ENCODE measurements around the gene ARMC6. TPM values are rescaled to one million over a fixed set of nuclear protein-coding genes. Genes with fewer than 3 reads are reported as not detected.
A peak's percentile ranks its signal among the peaks of the same experiment; 100 is the strongest.

The ARMC6 gene
- total RNA-seq, 6 experiments from 2014 or later = 19.3 to 64.8 (median 41.4) TPM

DNA sequence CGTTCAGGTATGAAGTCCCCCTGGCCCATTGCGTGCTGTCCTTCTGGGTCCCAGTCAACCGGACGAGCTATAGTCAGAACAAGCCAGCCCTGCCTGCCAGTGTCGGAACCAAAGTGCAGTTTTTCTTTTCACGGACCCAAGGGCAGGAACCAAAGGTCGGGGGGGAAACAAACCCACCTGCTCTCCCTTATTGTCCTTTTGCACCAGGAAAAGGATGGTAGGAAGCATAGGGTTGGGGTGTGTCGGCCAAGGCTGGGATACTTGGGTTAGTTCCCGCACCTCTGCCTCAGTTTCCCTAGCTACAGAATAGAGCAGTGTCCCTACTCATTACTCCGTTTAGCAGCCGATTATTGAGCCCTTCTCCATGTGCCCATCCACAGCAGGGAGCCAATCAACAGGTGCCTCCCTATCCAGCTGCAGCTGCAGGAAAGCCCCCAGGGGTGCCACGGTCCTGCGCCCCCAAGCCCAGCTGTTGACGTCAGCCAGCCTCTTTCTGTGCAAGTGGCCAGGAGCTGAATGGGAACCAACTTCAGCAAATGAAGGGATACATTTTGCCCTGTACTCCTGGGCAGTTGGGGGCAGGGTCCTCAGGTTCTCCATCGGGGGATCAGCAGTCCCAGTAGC, 21.0 kb downstream of the ARMC6 start:
- 12% methylated on average over 4 of the region's 15 CpGs for WGBS (ENCODE audit: insufficient coverage, low coverage, low lambda C conversion rate, missing lambda C conversion rate)
- intact Hi-C loops (cut with DNase I) = loop anchor here (10.0 kb wide), 1 partner anchor 60 kb away; no protein-coding TSS in a partner anchor
- Histone ChIP-seq H3K4me1 (peaks cover 0 to 44% (median 9%) of the 10 kb centered on the region in 4 donors), H3K27ac (peak overlapping the region in 1 of 3 donors; percentile 57), H3K27me3 (no peaks in the 10 kb centered on the region), H3K36me3 (peaks cover 0 to 15% (median 7%) of the 10 kb centered on the region in 4 donors), H3K4me3 (peak overlapping the region in 1 of 3 donors; percentile 44), H3K9me3 (no peaks in the 10 kb centered on the region)
- peak in 1 of 4 donors; percentile 4 for ATAC-seq
- DNase-seq = no peak
- TF ChIP-seq POLR2A (IDR thresholded peaks at IDR 0.05) = no peak
- no peak for TF ChIP-seq CTCF (IDR thresholded peaks at IDR 0.05)

DNA sequence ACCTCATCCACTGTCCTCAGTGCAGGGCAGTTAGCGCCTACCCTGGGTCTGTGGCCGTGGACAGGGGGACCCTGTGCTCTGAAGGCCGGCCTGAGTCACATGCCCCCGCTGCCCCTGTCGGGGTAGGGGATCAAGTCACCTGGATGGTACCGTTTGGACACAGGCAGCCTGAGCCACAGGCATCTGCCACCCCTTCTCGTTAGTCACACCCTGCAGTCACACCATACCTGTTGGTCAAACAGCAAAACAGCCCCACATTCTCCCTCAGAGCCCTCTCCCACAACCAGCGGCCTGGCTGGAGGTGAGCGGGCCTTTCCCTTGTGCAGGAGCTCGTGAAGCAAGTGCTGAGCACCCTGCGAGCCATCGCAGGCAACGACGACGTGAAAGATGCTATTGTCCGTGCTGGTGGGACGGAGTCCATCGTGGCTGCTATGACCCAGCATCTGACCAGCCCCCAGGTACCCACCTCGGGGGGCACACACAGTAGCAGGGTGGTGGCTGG, 21.6 kb downstream of the ARMC6 start:
- no peak overlapping the region for H3K27ac ChIP-seq
- intact Hi-C loops (cut with DNase I) = loop anchor here (10.0 kb wide), 1 partner anchor 60 kb away; no protein-coding TSS in a partner anchor
- TF ChIP-seq POLR2A (IDR thresholded peaks at IDR 0.05) (no peak), CTCF (IDR thresholded peaks at IDR 0.05) (no peak)

GRCh38 chr19:19055701-19056100, 22.3 kb downstream of the ARMC6 start:
- ATAC-seq (no peak), DNase-seq (no peak)
- Histone ChIP-seq H3K4me3 (no peak overlapping the region), H3K27ac (no peak overlapping the region), H3K27me3 (no peaks in the 10 kb centered on the region), H3K4me1 (peaks cover 0 to 49% (median 11%) of the 10 kb centered on the region in 4 donors), H3K9me3 (no peaks in the 10 kb centered on the region), H3K36me3 (peaks cover 0 to 15% (median 7%) of the 10 kb centered on the region in 4 donors)
- TF ChIP-seq CTCF (IDR thresholded peaks at IDR 0.05) (no peak), POLR2A (IDR thresholded peaks at IDR 0.05) (no peak)
- intact Hi-C loops (cut with DNase I) = loop anchor here (10.0 kb wide), 1 partner anchor 59 kb away; no protein-coding TSS in a partner anchor
- 51% methylated on average over 5 of the region's 13 CpGs for WGBS (ENCODE audit: insufficient coverage, low coverage, low lambda C conversion rate, missing lambda C conversion rate)

More for the DNA sequence above, 21.6 kb downstream of the ARMC6 start:
- H3K9me3 ChIP-seq = no peaks in the 10 kb centered on the region
- no peak for DNase-seq
- WGBS (ENCODE audit: insufficient coverage, low coverage, low lambda C conversion rate, missing lambda C conversion rate) = 53% methylated on average over 6 of the region's 19 CpGs
- peaks cover 0 to 48% (median 11%) of the 10 kb centered on the region in 4 donors for H3K4me1 ChIP-seq
- H3K4me3 ChIP-seq = no peak overlapping the region
- no peak for ATAC-seq
- H3K27me3 ChIP-seq = no peaks in the 10 kb centered on the region
- peaks cover 0 to 15% (median 7%) of the 10 kb centered on the region in 4 donors for H3K36me3 ChIP-seq

DNA sequence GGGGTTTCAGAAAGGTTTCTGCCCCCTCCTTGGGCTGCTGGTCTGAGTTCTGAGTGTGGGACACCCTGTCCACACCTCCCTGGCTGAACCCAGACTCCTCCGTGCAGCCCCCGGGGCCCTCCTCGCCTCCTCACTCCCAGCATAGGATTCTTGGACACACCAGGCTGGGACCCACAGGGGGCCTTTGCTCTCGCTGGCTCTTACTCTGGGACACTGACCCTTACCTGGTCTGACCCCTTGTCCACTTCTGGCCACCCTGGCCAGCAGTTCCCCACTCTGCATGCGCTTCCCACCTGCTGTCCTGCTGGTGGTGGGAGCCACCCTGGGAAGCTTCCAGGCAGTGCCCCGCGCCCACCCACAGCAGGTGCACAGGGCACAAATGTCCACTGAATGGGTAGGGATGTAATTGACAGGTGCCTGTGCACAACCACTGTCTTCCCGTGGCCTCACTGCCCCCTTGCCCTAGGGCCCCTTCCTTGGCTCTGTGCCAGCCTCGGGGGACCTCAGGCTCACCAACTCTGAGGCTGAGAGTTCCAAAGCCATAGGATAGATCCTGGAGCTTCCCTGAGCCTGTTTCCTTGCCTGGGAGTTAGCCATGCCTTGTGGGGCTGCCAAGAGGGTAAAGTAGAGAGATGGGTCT, 23.4 kb downstream of the ARMC6 start:
- DNase-seq = no peak
- intact Hi-C loops (cut with DNase I) = loop anchor here (10.0 kb wide), 1 partner anchor 58 kb away; no protein-coding TSS in a partner anchor
- H3K4me3 ChIP-seq = no peak overlapping the region

More for the DNA sequence above, 23.4 kb downstream of the ARMC6 start:
- ATAC-seq = peak in 2 of 4 donors; percentile 1 to 11
- H3K36me3 ChIP-seq = peaks cover 0 to 15% (median 7%) of the 10 kb centered on the region in 4 donors
- H3K27ac ChIP-seq = peak overlapping the region in 2 of 3 donors; percentile 4 to 18
- H3K4me1 ChIP-seq = peaks cover 0 to 56% (median 15%) of the 10 kb centered on the region in 4 donors
- no peaks in the 10 kb centered on the region for H3K9me3 ChIP-seq
- 19% methylated on average over 4 of the region's 9 CpGs for WGBS (ENCODE audit: insufficient coverage, low coverage, low lambda C conversion rate, missing lambda C conversion rate)
- no peaks in the 10 kb centered on the region for H3K27me3 ChIP-seq
- no peak for TF ChIP-seq POLR2A (IDR thresholded peaks at IDR 0.05)
- TF ChIP-seq CTCF (IDR thresholded peaks at IDR 0.05) = no peak
